HG02571 (cell line): ENCODE measurements around the gene MTX2.

ENCODE experiments used
- ATAC-seq: cut with Tn5 transposase; IDR thresholded peaks from one replicate; pipeline ENCODE4 v1.9.1; 2021; ENCODE audit warnings: mild to moderate bottlenecking, moderate library complexity; ENCODE audit not compliant: unreplicated experiment

Gene MTX2

GRCh38 chr2:176269319-176270099 lies at the start of gene MTX2:
Gene MTX2 (plus strand): TSS chr2:176269442. CDS start chr2:176269630, 188 bp downstream.
- peak; percentile 98 for ATAC-seq

GRCh38 chr2:176227874-176228273 lies 41.4 kb upstream of the MTX2 start:
- no peak for ATAC-seq

GRCh38 chr2:176234156-176234555 lies 35.1 kb upstream of the MTX2 start:
- no peak for ATAC-seq

GRCh38 chr2:176234940-176235339 lies 34.3 kb upstream of the MTX2 start:
- ATAC-seq: no peak

GRCh38 chr2:176237456-176237855 lies 31.8 kb upstream of the MTX2 start:
- ATAC-seq: no peak

- no peak for ATAC-seq
Observed at GRCh38 chr2:176239031-176239430, 30.2 kb upstream of the MTX2 start.

GRCh38 chr2:176240301-176240700 lies 28.9 kb upstream of the MTX2 start:
- ATAC-seq: no peak

- no peak for ATAC-seq
Observed at GRCh38 chr2:176242276-176242675, 27.0 kb upstream of the MTX2 start.

GRCh38 chr2:176246331-176246730 lies 22.9 kb upstream of the MTX2 start:
- ATAC-seq: no peak

GRCh38 chr2:176247859-176248258 lies 21.4 kb upstream of the MTX2 start:
- ATAC-seq: no peak

- ATAC-seq: no peak
Observed at GRCh38 chr2:176251928-176252327, 17.3 kb upstream of the MTX2 start.

GRCh38 chr2:176260689-176261088 lies 8.6 kb upstream of the MTX2 start:
- no peak for ATAC-seq

- ATAC-seq: no peak
Observed at GRCh38 chr2:176261136-176261535, 8.1 kb upstream of the MTX2 start.

- no peak for ATAC-seq
Observed at GRCh38 chr2:176268976-176269318, 295 bp upstream of the MTX2 start.

GRCh38 chr2:176270100-176270750 lies 983 bp downstream of the MTX2 start:
- no peak for ATAC-seq

GRCh38 chr2:176272870-176273459 lies 3.7 kb downstream of the MTX2 start:
- ATAC-seq: no peak

GRCh38 chr2:176278927-176279326 lies 9.7 kb downstream of the MTX2 start:
- no peak for ATAC-seq

- ATAC-seq: no peak
Observed at GRCh38 chr2:176280156-176280555, 10.9 kb downstream of the MTX2 start.

- no peak for ATAC-seq
Observed at GRCh38 chr2:176280867-176281658, 11.8 kb downstream of the MTX2 start.

GRCh38 chr2:176283291-176284068 lies 14.2 kb downstream of the MTX2 start:
- ATAC-seq: no peak
